Esophagus squamous epithelium (tissue), 5 donors: ENCODE data around the gene PCED1A. TPM values are rescaled to one million over a fixed set of nuclear protein-coding genes. Genes with fewer than 3 reads are reported as not detected.

Experiments used
- DNase-seq: peaks from one replicate; lab custom pipeline; 2025; lab: John Stamatoyannopoulos, UW
- H3K27ac ChIP-seq, 4 donors: fragments of 200-600 bp; sonication (generic); one replicate each; pipeline ENCODE4 v1.5.1; 2016 to 2019; ENCODE audit warnings: mild to moderate bottlenecking in 1 of 4
- H3K27me3 ChIP-seq, 4 donors: fragments of 200-600 bp; sonication (generic); 1 replicate in 3 of 4; 2 replicates in 1 of 4; pipeline versions ENCODE4 v1.5.1 to v1.6.0; 2017 to 2021; ENCODE audit warnings: antibody characterized with exemption in 1 of 4
- H3K36me3 ChIP-seq, 3 donors: fragments of 200-600 bp; sonication (generic); one replicate each; pipeline ENCODE4 v1.5.1; 2016 to 2019
- H3K4me1 ChIP-seq, 3 donors: fragments of 200-600 bp; sonication (generic); one replicate each; pipeline ENCODE4 v1.5.1; 2017 to 2019
- H3K4me3 ChIP-seq, 4 donors: fragments of 200-600 bp; sonication (generic); 1 replicate in 3 of 4; 2 replicates in 1 of 4; pipeline ENCODE4 v1.5.1; 2016 to 2019; ENCODE audit warnings: mild to moderate bottlenecking in 2 of 4, moderate library complexity in 1 of 4
- H3K9me3 ChIP-seq, 3 donors: fragments of 200-600 bp; sonication (generic); one replicate each; pipeline ENCODE4 v1.5.1; 2016 to 2019
- POLR2A ChIP-seq, 4 donors: fragments of 450-650 bp; IDR thresholded peaks; one replicate each; pipeline ENCODE4 v1.6.1; 2017; ENCODE audit warnings: antibody characterized with exemption in 4 of 4, mild to moderate bottlenecking in 4 of 4, moderate library complexity in 3 of 4
- WGBS, 2 donors: methylation state at CpG; one replicate each; pipeline ENCODE4 v1.1.5; 2018; 5-methylcytosine and 5-hydroxymethylcytosine counted together
- intact Hi-C: fragments of 100-400 bp; cut with DNase I; formaldehyde crosslinking; loops from one replicate; pipeline ENCODE4 v1.15.0; 2022
- total RNA-seq, 4 donors: library from RNA; depleted of rRNA; stranded (reverse); fragments of >200 nt; gene quantifications; one replicate each; pipeline ENCODE4 v1.1.0, GENCODE V29; 2016
- TF ChIP-seq, protein P1 (sequence below), 6 experiments: fragments of 450-650 bp in 4 of 6; fragments of 200-600 bp in 2 of 6; sonication (generic) in 2 of 6; IDR thresholded peaks; one replicate each; pipeline ENCODE4 v1.5.1; 2016 to 2019; ENCODE audit warnings: antibody characterized with exemption in 6 of 6, mild to moderate bottlenecking in 4 of 6, moderate library complexity in 4 of 6
- donor health status: DM: yes; HTN: yes; CAD: no.

Gene PCED1A
- total RNA-seq, 4 donors from 2014 or later = 9.0 to 25.6 (median 16.6) TPM

DNA sequence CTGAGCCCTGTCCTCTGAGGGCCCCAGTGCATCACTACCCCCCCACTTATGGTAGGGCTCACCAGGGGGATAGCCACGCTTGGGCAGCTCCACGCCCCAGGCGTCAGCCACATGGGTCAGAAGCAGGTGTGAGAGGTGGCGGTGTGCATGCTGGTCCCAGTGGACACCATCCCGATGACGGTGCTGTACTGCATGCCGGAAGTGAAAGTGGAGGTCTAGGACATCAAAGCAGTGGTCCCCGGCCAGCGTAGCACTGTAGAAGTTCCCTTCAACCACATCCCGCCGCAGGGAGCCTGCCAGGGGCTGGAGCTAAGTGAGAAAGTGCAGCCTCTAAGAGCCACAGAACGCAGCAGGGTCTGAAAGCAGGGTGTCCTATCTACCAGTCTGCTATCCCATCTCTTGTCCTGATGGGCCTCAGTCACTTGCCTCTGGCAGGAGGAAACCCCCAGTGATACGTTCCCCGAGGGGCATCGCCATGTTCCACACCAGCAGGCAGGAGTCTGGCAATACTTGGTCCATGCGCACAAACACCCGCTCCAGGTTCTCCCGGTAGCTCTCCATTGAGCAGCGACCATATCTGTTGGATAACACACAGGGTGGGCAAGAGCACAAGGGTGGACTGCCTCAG lies 2.2 kb downstream of the PCED1A start:
- WGBS, 2 donors = 97 to 100% methylated on average over 5 of the region's 19 CpGs
- H3K4me1 ChIP-seq = peaks cover 12 to 34% (median 18%) of the 10 kb centered on the region in 3 donors
- TF ChIP-seq, protein P1, sequence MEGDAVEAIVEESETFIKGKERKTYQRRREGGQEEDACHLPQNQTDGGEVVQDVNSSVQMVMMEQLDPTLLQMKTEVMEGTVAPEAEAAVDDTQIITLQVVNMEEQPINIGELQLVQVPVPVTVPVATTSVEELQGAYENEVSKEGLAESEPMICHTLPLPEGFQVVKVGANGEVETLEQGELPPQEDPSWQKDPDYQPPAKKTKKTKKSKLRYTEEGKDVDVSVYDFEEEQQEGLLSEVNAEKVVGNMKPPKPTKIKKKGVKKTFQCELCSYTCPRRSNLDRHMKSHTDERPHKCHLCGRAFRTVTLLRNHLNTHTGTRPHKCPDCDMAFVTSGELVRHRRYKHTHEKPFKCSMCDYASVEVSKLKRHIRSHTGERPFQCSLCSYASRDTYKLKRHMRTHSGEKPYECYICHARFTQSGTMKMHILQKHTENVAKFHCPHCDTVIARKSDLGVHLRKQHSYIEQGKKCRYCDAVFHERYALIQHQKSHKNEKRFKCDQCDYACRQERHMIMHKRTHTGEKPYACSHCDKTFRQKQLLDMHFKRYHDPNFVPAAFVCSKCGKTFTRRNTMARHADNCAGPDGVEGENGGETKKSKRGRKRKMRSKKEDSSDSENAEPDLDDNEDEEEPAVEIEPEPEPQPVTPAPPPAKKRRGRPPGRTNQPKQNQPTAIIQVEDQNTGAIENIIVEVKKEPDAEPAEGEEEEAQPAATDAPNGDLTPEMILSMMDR (IDR thresholded peaks at IDR 0.05) = no peak
- no peak for TF ChIP-seq POLR2A (IDR thresholded peaks at IDR 0.05)
- H3K27me3 ChIP-seq = no peaks in the 10 kb centered on the region
- no peak overlapping the region for H3K4me3 ChIP-seq
- DNase-seq = no peak
- no peak overlapping the region for H3K27ac ChIP-seq
- peaks cover 0 to 36% (median 0%) of the 10 kb centered on the region in 3 donors for H3K36me3 ChIP-seq
- intact Hi-C loops = no loop called here
- no peaks in the 10 kb centered on the region for H3K9me3 ChIP-seq

DNA sequence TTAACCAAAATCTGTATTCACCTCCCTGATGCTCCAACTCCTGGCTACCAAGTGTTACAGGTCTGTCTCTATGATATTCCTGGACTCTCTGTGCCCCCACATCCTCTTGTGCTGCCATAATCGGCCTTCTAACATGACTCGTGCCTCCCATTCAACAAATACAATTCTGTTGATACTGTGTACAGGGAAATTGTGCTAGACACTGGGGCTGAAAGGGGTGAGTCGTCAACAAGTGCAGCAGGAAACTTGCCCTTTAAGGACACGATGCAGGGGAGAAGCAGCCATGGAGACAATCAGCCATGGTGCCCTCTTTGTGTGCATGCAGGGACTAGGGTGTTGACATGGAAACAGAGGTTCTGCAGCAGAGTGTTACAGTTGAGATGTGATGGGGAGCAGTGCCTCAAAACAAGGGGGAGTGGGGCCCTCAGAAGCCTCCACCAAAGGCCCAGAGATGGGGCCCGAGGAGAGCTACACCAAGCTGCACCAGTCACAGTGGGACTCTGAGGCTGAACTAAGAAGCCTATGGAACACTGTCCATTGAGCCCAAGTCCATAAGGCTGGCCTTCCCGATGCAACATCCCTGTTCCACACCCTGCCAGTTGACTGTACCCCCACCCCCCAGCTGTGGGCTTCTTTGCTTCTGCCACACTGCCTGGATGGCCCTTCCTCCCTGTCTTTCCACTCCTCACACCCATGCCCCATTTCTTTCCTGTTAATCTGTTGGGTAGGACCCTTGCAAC lies 3.1 kb downstream of the PCED1A start:
- H3K27ac ChIP-seq = no peak overlapping the region
- no peaks in the 10 kb centered on the region for H3K9me3 ChIP-seq
- no peak overlapping the region for H3K4me3 ChIP-seq
- WGBS, 2 donors = 73 to 78% methylated on average over 4 of the region's 6 CpGs
- no peak for DNase-seq
- no peaks in the 10 kb centered on the region for H3K27me3 ChIP-seq
- no peak for TF ChIP-seq POLR2A (IDR thresholded peaks at IDR 0.05)
- TF ChIP-seq, protein P1 (IDR thresholded peaks at IDR 0.05) = no peak
- peaks cover 12 to 29% (median 19%) of the 10 kb centered on the region in 3 donors for H3K4me1 ChIP-seq
- intact Hi-C loops = no loop called here
- H3K36me3 ChIP-seq = peaks cover 0 to 36% (median 0%) of the 10 kb centered on the region in 3 donors

DNA sequence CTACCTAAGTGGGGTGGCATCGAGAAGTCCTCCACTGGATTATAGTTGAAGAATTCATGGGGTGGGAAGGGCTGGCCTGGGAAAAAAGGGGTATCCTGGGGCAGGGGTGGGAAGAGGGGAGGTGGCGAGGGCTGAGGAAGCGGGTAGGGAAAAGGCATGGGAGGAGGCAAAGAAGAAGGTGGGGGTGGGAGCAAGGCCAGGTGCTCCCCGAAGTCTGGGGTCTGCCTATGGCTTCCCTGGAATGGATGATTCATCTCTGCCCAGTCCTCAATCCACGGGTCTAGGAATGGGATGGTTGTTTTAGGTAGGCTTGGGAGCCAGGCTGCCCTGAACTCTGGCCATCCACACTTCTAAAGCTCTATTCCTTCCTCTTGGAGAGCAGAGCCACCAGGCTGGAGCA lies 4.4 kb downstream of the PCED1A start:
- Histone ChIP-seq H3K9me3 (no peaks in the 10 kb centered on the region), H3K4me1 (peaks cover 4 to 23% (median 15%) of the 10 kb centered on the region in 3 donors), H3K27ac (no peak overlapping the region), H3K27me3 (no peaks in the 10 kb centered on the region), H3K4me3 (no peak overlapping the region), H3K36me3 (peaks cover 0 to 36% (median 0%) of the 10 kb centered on the region in 3 donors)
- TF ChIP-seq, protein P1 (IDR thresholded peaks at IDR 0.05) = no peak
- TF ChIP-seq POLR2A (IDR thresholded peaks at IDR 0.05) = no peak
- no peak for DNase-seq
- intact Hi-C loops = no loop called here
- 82 to 90% methylated on average over 4 to 5 of the region's 5 CpGs for WGBS, 2 donors

DNA sequence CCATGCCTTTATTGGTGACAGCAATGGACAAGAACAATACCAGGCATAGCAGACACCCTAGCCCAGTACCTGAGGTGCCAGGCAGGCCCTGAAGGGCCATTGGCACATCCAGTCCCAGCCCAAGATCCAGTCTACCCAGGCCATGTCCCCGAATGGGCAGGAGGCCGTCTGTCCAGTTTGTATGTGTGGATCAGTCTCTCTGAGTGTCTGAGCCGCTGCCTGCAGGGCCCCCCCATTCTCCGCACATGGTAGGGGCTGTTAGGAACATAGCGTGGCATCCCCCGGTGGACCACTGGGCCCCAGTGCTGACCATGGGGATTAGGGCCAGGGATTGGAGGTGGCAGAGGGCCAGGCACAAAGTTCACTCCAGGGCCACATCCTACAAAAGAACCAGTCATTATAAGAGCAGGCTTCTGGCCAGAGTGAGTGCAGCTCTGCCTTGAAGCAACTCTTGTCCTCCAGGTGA lies 5.1 kb downstream of the PCED1A start:
- DNase-seq = no peak
- Histone ChIP-seq H3K27me3 (no peaks in the 10 kb centered on the region), H3K36me3 (peaks cover 0 to 36% (median 0%) of the 10 kb centered on the region in 3 donors), H3K4me1 (peaks cover 4 to 23% (median 15%) of the 10 kb centered on the region in 3 donors), H3K27ac (no peak overlapping the region), H3K4me3 (no peak overlapping the region), H3K9me3 (no peaks in the 10 kb centered on the region)
- no peak for TF ChIP-seq POLR2A (IDR thresholded peaks at IDR 0.05)
- TF ChIP-seq, protein P1 (IDR thresholded peaks at IDR 0.05) = no peak
- 100% methylated on average over 1 to 2 of the region's 6 CpGs for WGBS, 2 donors
- intact Hi-C loops = no loop called here
